NOMO-1 treated with DMSO at 0.1 percent for 48 hours (cell line): Measurements from ENCODE around the gene NR3C1.

Source experiments
- DNase-seq: peaks from one replicate; lab custom pipeline; 2025; ENCODE audit not compliant: unreplicated experiment; lab: John Stamatoyannopoulos, UW

NR3C1 gene

DNA sequence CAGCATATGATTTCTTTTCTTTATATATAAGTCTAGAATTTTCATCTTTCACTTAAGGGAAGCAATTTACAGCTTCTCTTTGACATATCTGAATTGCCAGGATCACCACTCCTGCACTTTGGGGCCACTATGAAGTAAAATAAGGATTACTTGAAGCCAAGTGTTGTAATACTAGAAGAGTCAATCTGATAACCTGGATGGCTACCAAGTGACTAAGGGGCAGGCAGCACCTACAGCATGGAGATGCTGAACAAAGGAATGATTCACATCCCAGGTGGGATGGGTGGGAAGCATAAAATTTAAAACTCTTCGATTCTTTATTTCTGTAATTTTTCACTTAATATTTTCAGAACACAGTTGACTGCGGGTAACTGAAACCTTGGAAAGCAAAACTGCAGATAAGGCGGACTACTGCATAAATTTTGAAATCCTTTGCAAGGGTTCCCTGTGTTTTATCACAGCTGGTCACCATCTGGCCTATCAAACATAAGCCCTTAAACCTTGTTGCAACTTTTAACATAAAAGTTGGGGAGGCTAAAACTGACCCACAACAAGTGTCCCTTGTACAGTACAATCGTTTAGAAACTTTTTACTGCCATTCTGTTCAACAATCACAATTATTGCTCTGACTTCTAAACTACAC is 31.2 kb downstream of the NR3C1 start:
- DNase-seq = no peak

DNA sequence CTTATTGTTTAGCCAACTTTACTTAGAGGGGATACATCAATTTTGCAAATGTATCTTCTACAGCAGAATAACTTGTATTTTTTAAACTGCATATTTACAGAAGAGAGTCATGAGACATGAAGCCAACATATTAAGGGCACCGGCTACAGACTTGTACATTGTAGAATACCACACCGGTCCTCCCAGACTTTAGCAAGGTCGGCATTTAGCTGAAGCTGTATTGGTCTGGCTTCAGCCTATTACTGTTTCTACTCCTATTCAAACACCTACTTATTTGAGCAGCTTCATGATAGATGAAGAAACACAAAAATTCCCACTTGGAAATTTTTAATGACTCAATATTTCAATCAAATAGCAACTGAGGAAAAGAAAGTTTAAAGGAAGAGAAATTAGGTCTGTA is 33.0 kb downstream of the NR3C1 start:
- no peak for DNase-seq

DNA sequence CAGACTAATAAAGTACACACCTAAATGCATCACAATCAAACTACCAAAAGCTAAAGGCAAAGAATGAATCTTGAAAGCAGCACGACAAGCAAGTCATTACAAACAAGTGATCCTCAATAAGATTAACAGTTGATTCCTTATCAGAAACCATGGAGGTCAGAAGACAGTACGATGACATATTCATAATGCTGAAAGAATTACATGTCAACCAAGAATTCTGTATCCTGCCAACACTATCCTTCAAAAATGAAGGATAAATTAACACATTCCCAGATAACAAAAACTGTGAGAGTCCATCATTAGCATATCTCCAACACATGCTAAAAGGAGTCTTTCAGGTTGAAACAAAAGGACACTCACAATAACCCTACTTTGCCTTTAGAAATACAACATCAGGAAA is 39.4 kb downstream of the NR3C1 start:
- no peak for DNase-seq

DNA sequence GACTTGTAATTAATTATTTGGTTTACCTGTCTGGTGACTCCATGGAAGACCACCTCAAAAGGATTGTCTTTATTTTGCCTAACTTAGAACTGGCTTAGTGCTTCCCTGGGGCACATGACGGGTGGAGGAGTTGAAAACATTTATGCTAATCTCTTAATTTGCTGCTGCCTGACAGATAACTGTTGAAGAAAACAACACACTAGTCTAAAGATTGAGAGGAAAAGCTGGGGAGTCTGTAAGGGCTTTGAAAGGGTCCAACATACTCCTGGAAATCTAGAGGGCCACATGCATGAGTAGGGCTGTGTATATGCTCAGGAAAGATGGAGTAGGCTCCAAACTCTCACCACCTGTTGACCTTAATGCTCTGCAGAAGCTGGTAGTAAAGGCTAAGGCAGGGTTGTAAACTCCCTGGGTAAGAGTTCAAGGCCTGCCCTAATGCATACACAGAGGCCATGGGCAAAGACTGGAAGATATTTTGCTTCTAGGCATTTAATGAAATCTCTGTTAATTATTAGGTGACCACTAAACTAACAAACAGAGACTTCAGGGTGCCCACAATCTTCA is 40.7 kb downstream of the NR3C1 start:
- no peak for DNase-seq

DNA sequence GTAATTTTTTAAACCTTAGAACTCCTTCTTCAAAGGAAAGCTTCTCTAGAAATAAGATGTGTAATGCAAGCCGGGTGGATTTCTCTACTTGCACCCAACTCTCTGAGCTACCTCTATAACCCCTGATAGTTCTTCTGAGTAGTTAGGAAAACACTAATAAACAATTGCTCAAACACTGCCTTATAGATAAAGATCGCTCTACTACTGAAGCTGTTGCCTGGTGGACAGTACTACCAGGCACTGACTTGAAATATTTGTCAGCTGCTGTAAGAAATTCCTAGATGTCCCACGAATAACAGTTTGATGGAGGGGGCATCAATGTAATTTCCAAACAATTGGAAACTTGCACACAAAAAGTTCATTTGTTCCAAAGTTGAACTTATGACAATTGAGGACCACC is 42.0 kb downstream of the NR3C1 start:
- DNase-seq = no peak

DNA sequence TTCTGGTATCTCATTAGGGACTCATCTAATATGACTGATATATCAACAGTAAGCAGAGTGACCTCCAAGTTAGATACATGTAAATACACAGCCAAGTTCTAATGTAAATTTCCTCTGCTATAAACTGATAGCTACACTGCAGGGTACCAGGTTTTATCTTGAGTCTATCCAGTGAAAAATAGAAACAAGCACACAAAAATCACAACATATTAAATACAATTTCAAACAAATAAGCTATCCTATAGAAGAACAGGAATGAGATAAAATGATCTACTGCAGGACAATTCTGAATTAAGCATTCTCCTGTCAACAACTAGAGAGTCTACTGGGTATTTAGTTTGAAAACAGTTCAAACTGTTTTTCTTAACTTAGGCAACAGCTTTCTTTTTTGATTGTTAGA is 42.7 kb downstream of the NR3C1 start:
- DNase-seq = no peak

DNA sequence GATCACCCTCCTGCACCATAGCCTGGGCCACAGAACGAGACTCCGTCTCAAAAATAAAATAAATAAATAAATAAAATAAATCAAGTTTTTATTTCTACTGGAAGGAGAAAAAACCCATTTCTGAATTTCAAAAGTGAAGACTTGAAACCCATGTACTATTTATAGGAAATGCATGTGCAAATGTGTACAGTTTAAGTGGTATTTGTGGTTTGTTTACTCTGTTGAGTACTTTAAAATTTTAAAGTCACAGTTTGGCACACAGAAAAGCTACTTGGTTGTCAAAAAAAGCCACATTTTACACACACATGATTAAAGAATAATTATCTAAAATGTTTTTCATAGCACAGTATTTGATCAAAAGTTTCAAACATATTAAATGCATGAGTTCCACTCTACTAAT is 43.6 kb downstream of the NR3C1 start:
- DNase-seq = no peak

- DNase-seq = no peak
Observed at GRCh38 chr5:143356855-143357583, 46.5 kb downstream of the NR3C1 start.

DNA sequence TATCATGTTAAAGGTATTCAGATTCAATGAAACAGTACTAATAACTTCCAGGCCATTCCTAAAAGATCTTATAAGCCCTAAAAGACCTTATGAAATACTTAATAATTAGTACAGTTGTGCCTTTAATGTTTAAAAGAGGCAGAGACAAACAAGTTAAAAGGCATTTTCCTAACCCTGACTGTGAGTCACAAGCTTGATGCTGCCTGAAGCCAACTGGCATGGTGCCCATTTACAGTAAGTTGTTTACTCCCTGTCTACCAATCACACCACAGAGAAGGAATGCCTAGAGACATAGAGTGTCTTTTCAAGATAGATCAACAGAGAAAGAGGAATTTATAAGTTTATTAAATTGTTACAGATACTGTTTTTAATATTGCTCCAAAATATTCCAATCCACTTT is 47.8 kb downstream of the NR3C1 start:
- DNase-seq = no peak

GRCh38 chr5:143354025-143354424 is 49.5 kb downstream of the NR3C1 start:
- DNase-seq = no peak

- no peak for DNase-seq
Observed at GRCh38 chr5:143352691-143353090, 50.8 kb downstream of the NR3C1 start.

DNA sequence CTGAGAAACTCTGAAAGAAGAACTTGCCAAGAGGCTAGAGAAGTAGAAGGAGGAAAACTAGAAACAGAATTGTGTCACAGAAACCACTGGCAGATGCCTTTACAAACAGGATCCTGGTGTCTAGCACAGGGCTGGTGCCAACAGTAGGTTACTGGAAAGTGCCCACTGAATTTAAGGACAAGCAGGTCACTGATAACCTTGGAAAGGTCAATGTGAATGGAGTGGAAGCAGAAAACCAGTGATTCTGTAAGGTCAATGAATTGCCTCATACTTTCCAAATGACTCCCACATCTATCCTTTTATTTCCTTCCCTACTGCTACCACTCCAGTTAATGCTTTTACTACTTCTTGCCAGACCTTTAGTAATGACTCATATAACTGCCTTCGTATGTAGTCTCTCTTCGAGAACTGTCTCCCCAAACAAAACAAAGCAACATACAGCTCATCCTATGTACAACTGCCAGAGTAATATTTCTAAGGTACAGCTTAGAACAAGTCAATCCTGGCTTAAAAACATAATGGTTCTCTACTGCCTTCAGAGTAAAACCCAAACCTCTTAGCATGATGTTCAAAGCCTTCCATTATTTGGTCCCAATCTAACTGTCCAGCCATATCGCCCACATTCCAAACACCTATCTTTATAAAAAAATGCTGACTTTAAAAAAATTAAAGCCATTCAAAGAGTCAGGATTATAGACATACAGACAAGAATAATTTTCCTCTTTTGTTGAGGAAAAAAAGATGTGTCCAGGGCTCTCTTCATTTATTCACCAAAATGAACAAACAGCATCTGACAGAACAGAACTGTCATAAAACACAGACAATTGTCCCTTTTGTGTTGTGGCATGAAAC is 52.5 kb downstream of the NR3C1 start:
- DNase-seq = peak; percentile 58

- DNase-seq = no peak
Observed at GRCh38 chr5:143350341-143350740, 53.1 kb downstream of the NR3C1 start.

- DNase-seq = no peak
Observed at GRCh38 chr5:143349177-143349576, 54.3 kb downstream of the NR3C1 start.

DNA sequence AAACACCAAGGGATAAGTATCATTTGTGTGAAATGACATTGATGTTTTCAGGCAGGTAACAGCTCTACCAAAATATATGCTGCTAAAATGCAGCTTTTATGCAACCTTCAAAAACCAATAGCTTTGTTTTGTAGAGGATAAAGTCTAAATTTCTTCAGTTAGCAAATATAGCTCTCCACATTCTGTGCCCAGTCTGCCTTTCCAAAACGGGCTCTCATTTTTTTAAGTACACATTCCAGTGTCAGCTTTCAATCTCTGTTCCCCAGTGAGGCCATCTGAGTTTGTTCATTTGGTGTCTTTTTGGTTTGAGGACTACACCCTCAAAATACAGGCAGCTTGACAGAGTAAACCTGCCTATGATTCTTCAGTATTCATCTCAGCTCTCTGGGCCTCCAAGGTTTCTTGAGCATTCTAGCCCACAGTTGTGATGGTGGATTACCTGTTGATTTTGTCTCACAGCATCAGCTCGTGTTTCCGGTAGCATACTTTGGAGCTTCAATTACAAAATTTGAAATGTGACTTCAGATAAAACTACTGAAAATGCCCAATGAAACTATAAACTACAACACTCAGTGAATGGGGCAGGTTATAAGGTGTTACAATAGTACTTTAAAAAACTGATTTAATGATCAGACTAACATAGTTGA is 55.7 kb downstream of the NR3C1 start:
- DNase-seq = no peak

DNA sequence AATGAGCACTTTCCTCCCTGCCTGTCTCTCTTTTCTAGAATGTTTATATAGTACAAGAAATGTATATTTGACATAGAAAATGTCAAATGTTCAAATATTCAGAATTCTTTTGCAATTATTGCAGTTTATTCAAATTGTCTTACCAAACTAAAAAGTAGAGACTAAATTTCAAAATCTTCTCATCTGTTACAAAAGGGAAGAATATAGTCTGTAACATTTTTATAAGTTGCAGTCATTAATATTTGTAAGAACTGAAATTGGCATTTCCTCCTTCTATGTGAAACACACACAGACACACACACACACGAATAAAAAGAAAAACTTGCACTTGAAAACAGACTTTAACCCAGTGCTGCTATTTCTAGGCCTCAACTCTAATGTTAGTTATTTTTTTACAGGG is 56.4 kb downstream of the NR3C1 start:
- DNase-seq = no peak

DNA sequence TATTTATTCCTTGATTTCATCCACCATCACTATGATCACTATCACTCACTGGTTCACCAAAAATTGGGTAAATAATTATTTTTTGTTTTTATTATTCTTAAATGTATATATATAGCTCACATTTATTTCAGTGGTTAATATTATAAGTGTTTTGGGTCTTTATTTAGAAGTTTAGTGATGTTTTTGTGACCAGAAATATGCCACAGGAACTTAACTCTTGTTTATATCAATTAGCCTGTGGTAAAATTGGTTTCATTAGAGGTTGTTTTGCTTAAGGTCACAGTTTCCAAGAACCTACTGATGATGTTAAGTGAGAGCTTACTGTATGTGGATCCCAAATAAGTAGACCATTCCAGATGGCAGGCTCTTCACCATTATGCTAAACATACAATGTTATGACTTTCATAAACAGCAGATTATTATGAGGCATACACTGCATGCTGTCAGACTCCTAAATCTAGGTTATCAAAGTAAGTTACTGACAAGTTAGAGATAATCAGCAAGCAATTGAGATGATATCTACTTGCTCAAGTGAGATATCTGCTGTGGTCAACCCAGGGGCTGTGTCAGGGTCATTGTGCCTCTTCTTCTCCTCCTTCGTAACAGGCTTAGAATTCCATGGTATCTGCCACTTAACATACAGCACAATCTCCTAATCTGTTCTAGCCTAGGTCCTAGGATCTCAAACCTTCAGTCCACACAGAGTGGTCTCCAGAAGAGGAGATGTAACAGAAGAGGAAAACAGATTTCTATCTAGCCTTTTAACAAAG is 57.6 kb downstream of the NR3C1 start:
- no peak for DNase-seq

- no peak for DNase-seq
Observed at GRCh38 chr5:143343042-143343441, 60.4 kb downstream of the NR3C1 start.

GRCh38 chr5:143342607-143343006 is 60.9 kb downstream of the NR3C1 start:
- DNase-seq = no peak

- no peak for DNase-seq
Observed at GRCh38 chr5:143341807-143342570, 61.5 kb downstream of the NR3C1 start.
